ENCODE data around the gene MKI67. TPM values are rescaled to one million over a fixed set of nuclear protein-coding genes. Genes with fewer than 3 reads are reported as not detected.

Gene MKI67
- total and polyA plus RNA-seq, 9 of the 15 experiments (the other 6 are each of a cell fraction or from before 2014, with no cell fraction given), result 11.8 to 86.5 (median 36.0) TPM

GRCh38 chr10:128072046-128072445 lies 54.2 kb downstream of the MKI67 start (continued):
- TF ChIP-seq ELK1 (CRISPR knock-in tag; IDR thresholded peaks at IDR 0.05), result no peak
- TF ChIP-seq ZNF197 (CRISPR knock-in tag; IDR thresholded peaks at IDR 0.05; ENCODE audit: low read depth), result no peak
- no peak for TF ChIP-seq HMGXB4 (CRISPR knock-in tag; IDR thresholded peaks at IDR 0.05)
- no peak for TF ChIP-seq SMARCE1 (IDR thresholded peaks at IDR 0.05)
- no peak for TF ChIP-seq ILF3 (IDR thresholded peaks at IDR 0.05; ENCODE audit: borderline replicate concordance)
- TF ChIP-seq RBM34 (IDR thresholded peaks at IDR 0.05; ENCODE audit: borderline replicate concordance, insufficient read depth, low read length), result no peak
- no peak for TF ChIP-seq ELK3 (CRISPR knock-in tag; IDR thresholded peaks at IDR 0.05)
- no peak for TF ChIP-seq FOXJ3 (CRISPR knock-in tag; IDR thresholded peaks at IDR 0.05)
- TF ChIP-seq CREB5 (CRISPR knock-in tag; IDR thresholded peaks at IDR 0.05), result no peak
- TF ChIP-seq GABPA (tag; conservative IDR thresholded peaks at IDR 0.05; ENCODE audit: low read depth), result no peak
- TF ChIP-seq POLR2AphosphoS2 (IDR thresholded peaks at IDR 0.05; ENCODE audit: low read length), result no peak
- TF ChIP-seq ZNF124 (CRISPR knock-in tag; IDR thresholded peaks at IDR 0.05), result no peak
- no peak for TF ChIP-seq EWSR1 (IDR thresholded peaks at IDR 0.05; ENCODE audit: borderline replicate concordance, low read depth, partially characterized antibody)
- no peak for TF ChIP-seq SETDB1 (IDR thresholded peaks at IDR 0.05; ENCODE audit: low read length)
- TF ChIP-seq FOXP4 (CRISPR knock-in tag; IDR thresholded peaks at IDR 0.05; ENCODE audit: borderline replicate concordance), result no peak

Data from K562 (cell line).